K562 (cell line): ENCODE results near the gene MVP. TPM values are rescaled to one million over a fixed set of nuclear protein-coding genes. Genes with fewer than 3 reads are reported as not detected.

Experiments used
- ATF2 ChIP-seq: sonication (generic); formaldehyde crosslinking; IDR thresholded peaks from 2 replicates; pipeline ENCODE4 v1.8.1; 2022; ENCODE audit warnings: missing genetic modification reagents
- C11orf30 ChIP-seq: fragments of 450-650 bp; IDR thresholded peaks from 2 replicates; pipeline ENCODE4 v1.6.1; 2016; ENCODE audit warnings: low read depth, mild to moderate bottlenecking
- CTBP1 ChIP-seq: fragments of 450-650 bp; IDR thresholded peaks from 2 replicates; pipeline ENCODE4 v1.6.1; 2016; ENCODE audit warnings: borderline replicate concordance
- CTCF ChIP-seq, 3 experiments: IDR thresholded peaks in 2 of 3; conservative IDR thresholded peaks in 1 of 3; 2 replicates each; pipeline ENCODE4 v1.5.1; 2011 to 2012; ENCODE audit warnings: low read length in 3 of 3, mild to moderate bottlenecking in 3 of 3, control low read depth in 2 of 3, improper control_type of control experiment in 1 of 3, inconsistent platforms in 1 of 3, low read depth in 1 of 3, mixed read lengths in 1 of 3, moderate library complexity in 1 of 3; ENCODE audit not compliant: insufficient read depth in 2 of 3
- EGR1 ChIP-seq: fragments of 450-650 bp; conservative IDR thresholded peaks from 2 replicates; pipeline ENCODE4 v1.6.1; 2017; ENCODE audit warnings: mild to moderate bottlenecking
- HDAC1 ChIP-seq, 2 experiments: fragments of 450-650 bp; IDR thresholded peaks; 2 replicates each; pipeline ENCODE4 v1.6.1; 2016 to 2017; ENCODE audit warnings: inconsistent platforms in 1 of 2, mild to moderate bottlenecking in 1 of 2, moderate library complexity in 1 of 2
- L3MBTL2 ChIP-seq: fragments of 450-650 bp; IDR thresholded peaks from 2 replicates; pipeline ENCODE4 v1.6.1; 2016; ENCODE audit warnings: mild to moderate bottlenecking, moderate library complexity
- MAZ ChIP-seq, 2 experiments: fragments of 450-650 bp in 1 of 2; sonication (generic) in 1 of 2; formaldehyde crosslinking; IDR thresholded peaks in 1 of 2; conservative IDR thresholded peaks in 1 of 2; 2 replicates each; pipeline versions ENCODE4 v1.4.0 to v1.5.0; 2020; ENCODE audit warnings: mild to moderate bottlenecking in 1 of 2, missing genetic modification reagents in 1 of 2
- PHF8 ChIP-seq: fragments of 200-600 bp; sonication (generic); IDR thresholded peaks from 2 replicates; pipeline ENCODE4 v1.6.1; 2012; ENCODE audit warnings: mixed run types, mild to moderate bottlenecking, inconsistent platforms, low read length, moderate library complexity, borderline replicate concordance
- POLR2AphosphoS5 ChIP-seq: IDR thresholded peaks from 2 replicates; pipeline ENCODE4 v1.6.1; 2011; ENCODE audit warnings: mild to moderate bottlenecking, low read depth, low read length, moderate library complexity; ENCODE audit not compliant: control insufficient read depth, insufficient read depth
- RBBP5 ChIP-seq: fragments of 200-600 bp; sonication (generic); IDR thresholded peaks from 2 replicates; pipeline ENCODE4 v1.6.1; 2012; ENCODE audit warnings: borderline replicate concordance, mild to moderate bottlenecking, low read length, control low read depth, inconsistent platforms; ENCODE audit not compliant: insufficient read depth, poor library complexity, severe bottlenecking
- RREB1 ChIP-seq: fragments of 250-450 bp; sonication (Bioruptor Pico); IDR thresholded peaks from 2 replicates; pipeline ENCODE4 v1.4.0; 2020
- YY1 ChIP-seq, 3 experiments: IDR thresholded peaks; 2 replicates each; pipeline ENCODE4 v1.6.1; 2011; ENCODE audit warnings: low read length in 2 of 3, mild to moderate bottlenecking in 2 of 3, moderate library complexity in 2 of 3, borderline replicate concordance in 1 of 3, control low read depth in 1 of 3, low read depth in 1 of 3; ENCODE audit not compliant: insufficient read depth in 3 of 3, insufficient replicate concordance in 2 of 3, control insufficient read depth in 1 of 3, insufficient read length in 1 of 3; ENCODE audit errors: extremely low read depth in 1 of 3
- ZC3H11A ChIP-seq: IDR thresholded peaks from 2 replicates; pipeline ENCODE4 v1.6.1; 2012; ENCODE audit warnings: low read depth, low read length, improper control_type of control experiment
- ZFP1 ChIP-seq: fragments of 450-650 bp; formaldehyde crosslinking; IDR thresholded peaks from 2 replicates; pipeline ENCODE4 v1.4.0; 2020; ENCODE audit warnings: mild to moderate bottlenecking, mixed read lengths
- ZNF134 ChIP-seq: fragments of 250-450 bp; sonication (Bioruptor Pico); conservative IDR thresholded peaks from 2 replicates; pipeline ENCODE4 v1.4.0; 2020
- ZNF830 ChIP-seq: fragments of 250-450 bp; sonication (Bioruptor Pico); IDR thresholded peaks from 2 replicates; pipeline ENCODE4 v1.5.0; 2021; ENCODE audit warnings: mild to moderate bottlenecking
- polyA plus RNA-seq, 8 experiments: library from polyadenylated mRNA; depleted of rRNA in 4 of 8; stranded (reverse) in 5 of 8; unstranded in 3 of 8; fragments of >200 nt; fragmentation: Nextera tagmentation in 2 of 8; fragmentation: Illumina TruSeq in 1 of 8; extraction: Ambion mirVana in 2 of 8; extraction: Trizol in 1 of 8; gene quantifications; 2 replicates each; pipeline versions ENCODE4 v1.2.1 to v1.2.3, GENCODE V29; 2011 to 2014; ENCODE audit warnings: inconsistent platforms in 1 of 8, missing spikeins in 1 of 8
- total RNA-seq, 7 experiments: library from RNA; depleted of rRNA in 6 of 7; stranded (reverse); fragments of >200 nt in 6 of 7; fragmentation: Illumina TruSeq in 2 of 7; extraction: Trizol in 2 of 7; gene quantifications; 2 replicates each; pipeline versions ENCODE4 v1.2.1 to v1.2.3, GENCODE V29; 2011 to 2021; ENCODE audit warnings: low replicate concordance in 1 of 7

The MVP gene
- total and polyA plus RNA-seq, 9 of the 15 experiments (the other 6 are each of a cell fraction or from before 2014, with no cell fraction given), result 0.39 to 1.9 (median 0.76) TPM; not detected in 2

GRCh38 chr16:29816694-29817441 lies 3.4 kb upstream of the MVP start (continued):
- TF ChIP-seq YY1 (IDR thresholded peaks at IDR 0.05; ENCODE audit: borderline replicate concordance in 1 of 3, control insufficient read depth in 1 of 3, extremely low read depth in 1 of 3, insufficient read depth in 3 of 3, insufficient read length in 1 of 3, insufficient replicate concordance in 2 of 3, low read depth in 1 of 3, low read length in 2 of 3) (peak in 1 of 3 experiments; percentile 13), HDAC1 (IDR thresholded peaks at IDR 0.05) (0 out of 4 replicates have a peak, but pooled peaks of 1 of the 2 experiments have one; percentile 26), ZC3H11A (no peak), MAZ (CRISPR knock-in tag; conservative IDR thresholded peaks at IDR 0.05 in 1 of 2, IDR thresholded peaks at IDR 0.05 in 1 of 2) (0 out of 4 replicates have a peak, but pooled peaks have one; percentile 8 to 10), POLR2AphosphoS5 (0 out of 2 replicates have a peak, but pooled peaks have one; percentile 28), CTCF (IDR thresholded peaks at IDR 0.05 in 2 of 3, conservative IDR thresholded peaks at IDR 0.05 in 1 of 3; ENCODE audit: insufficient read depth in 2 of 3, low read depth in 1 of 3, low read length in 3 of 3) (peak; percentile 12 to 48 (median 24); a peak in 2 of 6 replicates), ZNF830 (CRISPR knock-in tag) (no peak), RBBP5 (peak; percentile 72), CTBP1 (no peak), RREB1 (peak; percentile 86; the same call in 1 of the 2 replicates), ATF2 (no peak), PHF8 (peak; percentile 14; the same call in 1 of the 2 replicates), L3MBTL2 (peak; percentile 33; the same call in 1 of the 2 replicates), EGR1 (peak; percentile 77), ZFP1 (CRISPR knock-in tag) (0 out of 2 replicates have a peak, but pooled peaks have one; percentile 34), ZNF134 (CRISPR knock-in tag) (no peak), C11orf30 (no peak)
